HUDEP-2 (cell line): ENCODE data around the gene SLC49A4.

Source experiments
- DNase-seq, 76 experiments: peaks; one replicate each; lab custom pipeline; 2025; ENCODE audit not compliant: unreplicated experiment in 76 of 76; lab: John Stamatoyannopoulos, UW

SLC49A4 gene

GRCh38 chr3:122843604-122844003 is 48.7 kb downstream of the SLC49A4 start:
- DNase-seq: no peak

GRCh38 chr3:122857019-122857418 is 62.1 kb downstream of the SLC49A4 start:
- no peak for DNase-seq

GRCh38 chr3:122858373-122858772 is 63.5 kb downstream of the SLC49A4 start:
- peak in 2 of 76 experiments; percentile 2 for DNase-seq

GRCh38 chr3:122859021-122859805 is 64.3 kb downstream of the SLC49A4 start:
- no peak for DNase-seq

- DNase-seq: no peak
These were observed 67.5 kb downstream of the SLC49A4 start for GRCh38 chr3:122862381-122862780.

- no peak for DNase-seq
These were observed 69.6 kb downstream of the SLC49A4 start for GRCh38 chr3:122864498-122864897.

GRCh38 chr3:122868322-122868721 is 73.5 kb downstream of the SLC49A4 start:
- no peak for DNase-seq

- no peak for DNase-seq
These were observed 79.1 kb downstream of the SLC49A4 start for GRCh38 chr3:122873741-122874515.

- no peak for DNase-seq
These were observed 80.8 kb downstream of the SLC49A4 start for GRCh38 chr3:122875547-122876127.

- no peak for DNase-seq
These were observed 85.3 kb downstream of the SLC49A4 start for GRCh38 chr3:122880173-122880572.

GRCh38 chr3:122880624-122881023 is 85.8 kb downstream of the SLC49A4 start:
- no peak for DNase-seq

- no peak for DNase-seq
These were observed 87.6 kb downstream of the SLC49A4 start for GRCh38 chr3:122882361-122882947.

GRCh38 chr3:122886251-122886650 is 91.4 kb downstream of the SLC49A4 start:
- no peak for DNase-seq

GRCh38 chr3:122886946-122887345 is 92.1 kb downstream of the SLC49A4 start:
- no peak for DNase-seq

GRCh38 chr3:122890077-122890719 is 95.3 kb downstream of the SLC49A4 start:
- DNase-seq: no peak

GRCh38 chr3:122890720-122891220 is 95.9 kb downstream of the SLC49A4 start:
- DNase-seq: no peak

- no peak for DNase-seq
These were observed 97.5 kb downstream of the SLC49A4 start for GRCh38 chr3:122892118-122892960.

GRCh38 chr3:122893282-122893681 is 98.4 kb downstream of the SLC49A4 start:
- no peak for DNase-seq

GRCh38 chr3:122893754-122894668 is 99.1 kb downstream of the SLC49A4 start:
- no peak for DNase-seq
